Neural cell (in vitro differentiated cells): ENCODE measurements around the gene PTPRD.

Experiments used
- CTCF ChIP-seq: fragments of 450-650 bp; IDR thresholded peaks from 2 replicates; pipeline ENCODE4 v1.5.1; 2014; ENCODE audit warnings: antibody characterized with exemption, mild to moderate bottlenecking, moderate library complexity; ENCODE audit not compliant: poor library complexity, severe bottlenecking
- EP300 ChIP-seq: fragments of 450-650 bp; conservative IDR thresholded peaks from 2 replicates; pipeline ENCODE4 v1.6.1; 2014; ENCODE audit warnings: antibody characterized with exemption, mild to moderate bottlenecking, moderate library complexity; ENCODE audit not compliant: poor library complexity, severe bottlenecking

GRCh38 chr9:8960254-8960653, 1652.5 kb downstream of the PTPRD start:
- TF ChIP-seq EP300 = no peak
- no peak for TF ChIP-seq CTCF
